ENCODE results near the gene RAB13.
"Not testable (repeated sequence)": the region's sequence is repeated elsewhere in the genome, so short reads cannot be mapped to it uniquely, and the experiment has no call there.

RAB13 gene

GRCh38 chr1:153985941-153986761 is at the start of gene RAB13:
Gene RAB13, minus strand, starts transcription at chr1:153986339. Its CDS starts 103 bp downstream, at chr1:153986236.
- peak; percentile 65 for DNase-seq (ENCODE audit: low spot score)

- not testable (repeated sequence) for DNase-seq (ENCODE audit: low spot score)
Measured at GRCh38 chr1:154033697-154034096, 47.6 kb upstream of the RAB13 start.

GRCh38 chr1:154019940-154020339 is 33.8 kb upstream of the RAB13 start:
- DNase-seq (ENCODE audit: low spot score): no peak

- no peak for DNase-seq (ENCODE audit: low spot score)
Measured at GRCh38 chr1:154019269-154019668, 33.1 kb upstream of the RAB13 start.

- DNase-seq (ENCODE audit: low spot score): no peak
Measured at GRCh38 chr1:154014154-154014907, 28.2 kb upstream of the RAB13 start.

- DNase-seq (ENCODE audit: low spot score): not testable (repeated sequence)
Measured at GRCh38 chr1:154012543-154012942, 26.4 kb upstream of the RAB13 start.

- DNase-seq (ENCODE audit: low spot score): no peak
Measured at GRCh38 chr1:154012129-154012528, 26.0 kb upstream of the RAB13 start.

- no peak for DNase-seq (ENCODE audit: low spot score)
Measured at GRCh38 chr1:154006136-154006535, 20.0 kb upstream of the RAB13 start.

- no peak for DNase-seq (ENCODE audit: low spot score)
Measured at GRCh38 chr1:154000420-154000819, 14.3 kb upstream of the RAB13 start.

- not testable (repeated sequence) for DNase-seq (ENCODE audit: low spot score)
Measured at GRCh38 chr1:153996882-153997281, 10.7 kb upstream of the RAB13 start.

GRCh38 chr1:153995640-153996039 is 9.5 kb upstream of the RAB13 start:
- no peak for DNase-seq (ENCODE audit: low spot score)

- DNase-seq (ENCODE audit: low spot score): no peak
Measured at GRCh38 chr1:153995202-153995601, 9.1 kb upstream of the RAB13 start.

- no peak for DNase-seq (ENCODE audit: low spot score)
Measured at GRCh38 chr1:153991806-153992205, 5.7 kb upstream of the RAB13 start.

- DNase-seq (ENCODE audit: low spot score): no peak
Measured at GRCh38 chr1:153991151-153991630, 5.1 kb upstream of the RAB13 start.

- peak; percentile 93 for DNase-seq (ENCODE audit: low spot score)
Measured at GRCh38 chr1:153990468-153991150, 4.5 kb upstream of the RAB13 start, which contains the start of gene RPS27. Gene RPS27, plus strand, starts transcription at chr1:153990762. Its CDS starts 35 bp downstream, at chr1:153990797.

- DNase-seq (ENCODE audit: low spot score): no peak
Measured at GRCh38 chr1:153987621-153988020, 1.5 kb upstream of the RAB13 start.

- no peak for DNase-seq (ENCODE audit: low spot score)
Measured at GRCh38 chr1:153985341-153985912, 712 bp downstream of the RAB13 start.

GRCh38 chr1:153984123-153984894 is 1.8 kb downstream of the RAB13 start:
- DNase-seq (ENCODE audit: low spot score): no peak

GRCh38 chr1:153981735-153982134 is 4.4 kb downstream of the RAB13 start:
- not testable (repeated sequence) for DNase-seq (ENCODE audit: low spot score)

GRCh38 chr1:153979091-153979490 is 7.0 kb downstream of the RAB13 start:
- not testable (repeated sequence) for DNase-seq (ENCODE audit: low spot score)

- DNase-seq (ENCODE audit: low spot score): no peak
Measured at GRCh38 chr1:153978274-153978909, 7.7 kb downstream of the RAB13 start.
